Sigmoid colon (tissue), 7 donors: ENCODE data around the gene CCSER1. TPM values are rescaled to one million over a fixed set of nuclear protein-coding genes. Genes with fewer than 3 reads are reported as not detected.

Experiments
- DNase-seq: peaks from one replicate; pipeline ENCODE4 v3.0.0-alpha.2; 2019
- H3K27ac ChIP-seq, 4 donors: fragments of 200-600 bp; sonication (generic); one replicate each; pipeline ENCODE4 v1.5.1; 2016 to 2019; ENCODE audit warnings: mild to moderate bottlenecking in 1 of 4
- H3K27me3 ChIP-seq, 3 donors: fragments of 200-600 bp; sonication (generic); one replicate each; pipeline ENCODE4 v1.5.1; 2019; ENCODE audit warnings: mild to moderate bottlenecking in 1 of 3
- H3K36me3 ChIP-seq, 4 donors: fragments of 200-600 bp; sonication (generic); one replicate each; pipeline ENCODE4 v1.5.1; 2016 to 2019
- H3K4me1 ChIP-seq, 4 donors: fragments of 200-600 bp; sonication (generic); one replicate each; pipeline ENCODE4 v1.5.1; 2017 to 2019
- H3K4me3 ChIP-seq, 4 donors: fragments of 200-600 bp; sonication (generic); one replicate each; pipeline ENCODE4 v1.5.1; 2017 to 2019; ENCODE audit warnings: mild to moderate bottlenecking in 2 of 4, moderate library complexity in 1 of 4
- H3K9me3 ChIP-seq, 4 donors: fragments of 200-600 bp in 3 of 4; sonication (generic) in 3 of 4; one replicate each; pipeline versions ENCODE4 v1.5.1 to v1.6.1; 2013 to 2019
- CTCF ChIP-seq, 4 experiments: fragments of 450-650 bp in 3 of 4; fragments of 200-600 bp in 1 of 4; IDR thresholded peaks; one replicate each; pipeline ENCODE4 v1.5.1; 2016 to 2019; ENCODE audit warnings: antibody characterized with exemption in 4 of 4, mild to moderate bottlenecking in 3 of 4, moderate library complexity in 2 of 4
- EP300 ChIP-seq, 4 donors: sonication (generic); formaldehyde crosslinking; IDR thresholded peaks; one replicate each; pipeline ENCODE4 v1.6.1; 2017; ENCODE audit warnings: antibody characterized with exemption in 4 of 4
- POLR2A ChIP-seq, 2 donors: fragments of 450-650 bp; IDR thresholded peaks; one replicate each; pipeline ENCODE4 v1.6.1; 2016; ENCODE audit warnings: antibody characterized with exemption in 2 of 2, mild to moderate bottlenecking in 2 of 2, moderate library complexity in 2 of 2
- POLR2AphosphoS5 ChIP-seq, 4 donors: sonication (generic); formaldehyde crosslinking; IDR thresholded peaks; one replicate each; pipeline ENCODE4 v1.6.1; 2017; ENCODE audit warnings: antibody characterized with exemption in 4 of 4
- WGBS, 2 donors: extraction: QIAGEN DNeasy Blood & Tissue Kit; methylation state at CpG; one replicate each; pipeline ENCODE4 v1.1.7; 2013; 5-methylcytosine and 5-hydroxymethylcytosine counted together
- intact Hi-C: fragments of 100-400 bp; cut with DNase I; formaldehyde crosslinking; loops from one replicate; pipeline ENCODE4 v1.15.1; 2023
- polyA plus RNA-seq, 3 donors: library from polyadenylated mRNA; stranded (reverse); fragments of 200-250 nt; gene quantifications; one replicate each; pipeline ENCODE4 v1.2.3, GENCODE V29; 2013
- total RNA-seq, 4 donors: library from RNA; depleted of rRNA; stranded (reverse); fragments of >200 nt; gene quantifications; one replicate each; pipeline ENCODE4 v1.1.0, GENCODE V29; 2016
- donor health status: healthy with polysubstance abuse.
- donor health status: Bipolar disorder and iron deficiency.
- donor health status: healthy.

CCSER1 gene
- total and polyA plus RNA-seq, 7 donors, result 1.6 to 7.2 (median 4.2) TPM

- no peak for DNase-seq
- TF ChIP-seq EP300 (IDR thresholded peaks at IDR 0.05), result no peak
- TF ChIP-seq CTCF (IDR thresholded peaks at IDR 0.05), result no peak
- TF ChIP-seq POLR2A (IDR thresholded peaks at IDR 0.05), result no peak
- TF ChIP-seq POLR2AphosphoS5 (IDR thresholded peaks at IDR 0.05), result no peak
- intact Hi-C loops, result no loop called here
- Histone ChIP-seq H3K27ac (no peak overlapping the region), H3K9me3 (no peaks in the 10 kb centered on the region), H3K4me3 (no peak overlapping the region), H3K4me1 (no peaks in the 10 kb centered on the region), H3K27me3 (no peaks in the 10 kb centered on the region), H3K36me3 (no peaks in the 10 kb centered on the region)
- WGBS, 2 donors, result 96 to 97% methylated on average over 4 of the region's 4 CpGs
Observed at GRCh38 chr4:90745176-90745575, 618.0 kb downstream of the CCSER1 start.

GRCh38 chr4:90753068-90753467 lies 625.9 kb downstream of the CCSER1 start:
- intact Hi-C loops, result no loop called here
- Histone ChIP-seq H3K4me1 (no peaks in the 10 kb centered on the region), H3K27me3 (no peaks in the 10 kb centered on the region), H3K4me3 (no peak overlapping the region), H3K27ac (no peak overlapping the region), H3K36me3 (no peaks in the 10 kb centered on the region), H3K9me3 (no peaks in the 10 kb centered on the region)
- TF ChIP-seq POLR2A (IDR thresholded peaks at IDR 0.05), result no peak
- TF ChIP-seq EP300 (IDR thresholded peaks at IDR 0.05), result no peak
- TF ChIP-seq POLR2AphosphoS5 (IDR thresholded peaks at IDR 0.05), result no peak
- no peak for TF ChIP-seq CTCF (IDR thresholded peaks at IDR 0.05)
- no peak for DNase-seq

- intact Hi-C loops, result no loop called here
- Histone ChIP-seq H3K9me3 (no peaks in the 10 kb centered on the region), H3K4me1 (no peaks in the 10 kb centered on the region), H3K36me3 (no peaks in the 10 kb centered on the region), H3K27ac (no peak overlapping the region), H3K27me3 (no peaks in the 10 kb centered on the region), H3K4me3 (no peak overlapping the region)
- TF ChIP-seq POLR2AphosphoS5 (IDR thresholded peaks at IDR 0.05) (no peak), EP300 (IDR thresholded peaks at IDR 0.05) (no peak), CTCF (IDR thresholded peaks at IDR 0.05) (no peak), POLR2A (IDR thresholded peaks at IDR 0.05) (no peak)
- 88% methylated on average over 2 of the region's 2 CpGs for WGBS, 2 donors
- no peak for DNase-seq
Observed at GRCh38 chr4:90757534-90758060, 630.4 kb downstream of the CCSER1 start.

GRCh38 chr4:90760059-90760458 lies 632.9 kb downstream of the CCSER1 start:
- H3K9me3 ChIP-seq, result no peaks in the 10 kb centered on the region
- 88 to 92% methylated on average over 1 of the region's 1 CpG for whole genome bisulfite sequencing, 2 donors
- no peaks in the 10 kb centered on the region for H3K27me3 ChIP-seq
- TF ChIP-seq POLR2AphosphoS5 (IDR thresholded peaks at IDR 0.05), result no peak
- no peak for TF ChIP-seq CTCF (IDR thresholded peaks at IDR 0.05)
- TF ChIP-seq POLR2A (IDR thresholded peaks at IDR 0.05), result no peak
- TF ChIP-seq EP300 (IDR thresholded peaks at IDR 0.05), result no peak
- DNase-seq, result no peak
- H3K27ac ChIP-seq, result no peak overlapping the region
- no peak overlapping the region for H3K4me3 ChIP-seq
- intact Hi-C loops, result no loop called here
- H3K4me1 ChIP-seq, result no peaks in the 10 kb centered on the region
- no peaks in the 10 kb centered on the region for H3K36me3 ChIP-seq

GRCh38 chr4:90766837-90767236 lies 639.6 kb downstream of the CCSER1 start:
- no peaks in the 10 kb centered on the region for H3K27me3 ChIP-seq
- WGBS, 2 donors, result 38 to 80% methylated on average over 2 of the region's 2 CpGs
- no peak overlapping the region for H3K4me3 ChIP-seq
- DNase-seq, result no peak
- intact Hi-C loops, result no loop called here
- TF ChIP-seq POLR2AphosphoS5 (IDR thresholded peaks at IDR 0.05) (no peak), EP300 (IDR thresholded peaks at IDR 0.05) (no peak), POLR2A (IDR thresholded peaks at IDR 0.05) (no peak), CTCF (IDR thresholded peaks at IDR 0.05) (no peak)
- no peak overlapping the region for H3K27ac ChIP-seq
- H3K36me3 ChIP-seq, result no peaks in the 10 kb centered on the region
- no peaks in the 10 kb centered on the region for H3K4me1 ChIP-seq
- H3K9me3 ChIP-seq, result no peaks in the 10 kb centered on the region
